K562 (cell line): Measurements from ENCODE around the gene EHBP1. TPM values are rescaled to one million over a fixed set of nuclear protein-coding genes. Genes with fewer than 3 reads are reported as not detected.

Experiments used
- ATAC-seq: fragments of 200-7000 bp; cut with Tn5 transposase; 3 replicates; pipeline ENCODE4 v1.9.1; 2020; ENCODE audit warnings: moderate library complexity
- BruUV-seq: library from RNA; stranded (reverse); fragments of 400-500 nt; replicated peaks from 2 replicates; lab custom pipeline; 2021; lab: Mats Ljungman, UMichigan
- CTCF ChIA-PET: fragments of 300-600 bp; formaldehyde crosslinking; extraction: SDS; loops from one replicate; lab custom pipeline; 2021; ENCODE audit warnings: low intra/inter-chr PET ratio; lab: Yijun Ruan, JAX
- POLR2A ChIA-PET: fragments of 300-600, 350-650 bp; sonication (Branson Sonifier 250); formaldehyde crosslinking; extraction: SDS; loops from one replicate; lab custom pipeline; 2021; ENCODE audit warnings: antibody characterized with exemption, inconsistent platforms; lab: Yijun Ruan, JAX
- DNase-seq, 4 experiments: peaks; one replicate each; pipeline versions ENCODE4 v3.0.0 to v3.0.0-alpha.2; 2011 to 2018; ENCODE audit warnings: low spot score in 3 of 4, mixed read lengths in 3 of 4; ENCODE audit errors: extremely low read depth in 1 of 4
- FAIRE-seq: peaks from 2 replicates; lab custom pipeline; 2011; peaks lifted over from hg19 to GRCh38; lab: Jason Lieb, UNC
- H2AFZ ChIP-seq: 2 replicates; pipeline ENCODE4 v1.6.0; 2011; ENCODE audit warnings: low read depth, low read length, control low read depth, inconsistent platforms
- H3K27ac ChIP-seq: fragments of 200-600 bp; 3 replicates; pipeline ENCODE4 v1.8.0; 2011; ENCODE audit warnings: low read depth, mild to moderate bottlenecking, control low read depth, inconsistent platforms, low read length, moderate library complexity, mixed read lengths; ENCODE audit errors: extremely low read depth
- H3K27me3 ChIP-seq, 2 experiments: fragments of 300-600 bp in 1 of 2; 2 replicates in 1 of 2; 3 replicates in 1 of 2; pipeline versions ENCODE4 v1.6.0 to v1.8.0; 2011; ENCODE audit warnings: inconsistent platforms in 2 of 2, low read length in 2 of 2, mild to moderate bottlenecking in 1 of 2, mixed read lengths in 1 of 2, moderate library complexity in 1 of 2; ENCODE audit not compliant: control insufficient read depth in 2 of 2, insufficient read depth in 2 of 2
- H3K36me3 ChIP-seq: fragments of 300-600 bp; 3 replicates; pipeline ENCODE4 v1.8.0; 2011; ENCODE audit warnings: mild to moderate bottlenecking, low read length, inconsistent platforms; ENCODE audit not compliant: control insufficient read depth, insufficient read depth
- H3K4me1 ChIP-seq, 2 experiments: fragments of 200-600 bp in 1 of 2; replicated peaks in 1 of 2; 2 replicates in 1 of 2; 3 replicates in 1 of 2; pipeline versions ENCODE4 v1.5.1 to v1.8.0; 2011; ENCODE audit warnings: inconsistent platforms in 2 of 2, low read length in 2 of 2, mild to moderate bottlenecking in 1 of 2, mixed read lengths in 1 of 2, moderate library complexity in 1 of 2; ENCODE audit not compliant: control insufficient read depth in 2 of 2, insufficient read depth in 2 of 2
- H3K4me2 ChIP-seq: 2 replicates; pipeline ENCODE4 v1.6.1; 2011; ENCODE audit warnings: low read length, control low read depth, inconsistent platforms, mixed read lengths; ENCODE audit not compliant: insufficient read depth
- H3K4me3 ChIP-seq: fragments of 200-600 bp; sonication (generic), shearing (Covaris generic); 2 replicates; pipeline ENCODE4 v1.5.1; 2016; ENCODE audit warnings: control low read depth, inconsistent platforms
- H3K79me2 ChIP-seq: fragments of 200-600 bp; 3 replicates; pipeline ENCODE4 v1.8.0; 2011; ENCODE audit warnings: low read length, inconsistent platforms; ENCODE audit not compliant: control insufficient read depth, insufficient read depth
- H3K9ac ChIP-seq, 2 experiments: 2 replicates each; pipeline versions ENCODE4 v1.6.0 to v1.6.1; 2011; ENCODE audit warnings: low read depth in 2 of 2, low read length in 2 of 2, control low read depth in 1 of 2, inconsistent platforms in 1 of 2, mild to moderate bottlenecking in 1 of 2, mixed read lengths in 1 of 2; ENCODE audit not compliant: insufficient read depth in 1 of 2
- H3K9me1 ChIP-seq: one replicate; pipeline ENCODE4 v1.6.0; 2011; ENCODE audit warnings: inconsistent platforms, mild to moderate bottlenecking, low read length, moderate library complexity; ENCODE audit not compliant: control insufficient read depth, insufficient read depth
- H3K9me3 ChIP-seq: replicated peaks from 2 replicates; pipeline ENCODE4 v1.5.1; 2011; ENCODE audit warnings: low read depth, low read length, inconsistent platforms; ENCODE audit not compliant: control insufficient read depth, insufficient read depth
- H4K20me1 ChIP-seq: replicated peaks from 2 replicates; pipeline ENCODE4 v1.6.1; 2011; ENCODE audit warnings: low read length, inconsistent platforms, mixed read lengths; ENCODE audit not compliant: control insufficient read depth, insufficient read depth
- POLR2H ChIP-seq: IDR thresholded peaks from 2 replicates; pipeline ENCODE4 v1.6.1; 2016; ENCODE audit warnings: missing genetic modification characterization, low read depth, mild to moderate bottlenecking, control low read depth, missing compliant biosample characterization, moderate library complexity
- WGBS: fragments of 100-300 bp; shearing (Covaris generic); methylation state at CpG from one replicate; pipeline ENCODE4 v1.1.6; 2016; ENCODE audit warnings: low coverage, mixed read lengths; ENCODE audit not compliant: insufficient coverage; ENCODE audit errors: missing lambda C conversion rate; 5-methylcytosine and 5-hydroxymethylcytosine counted together
- in situ Hi-C: fragments of 300-500 bp; cut with MboI; formaldehyde crosslinking; loops from 4 replicates; pipeline ENCODE4 v1.15.0; 2018; ENCODE audit warnings: inconsistent platforms, mixed read lengths
- intact Hi-C: fragments of 100-400 bp; cut with micrococcal nuclease; formaldehyde crosslinking; loops from 2 replicates; pipeline ENCODE4 v1.14.2; 2022
- polyA plus RNA-seq, 8 experiments: library from polyadenylated mRNA; depleted of rRNA in 4 of 8; stranded (reverse) in 5 of 8; unstranded in 3 of 8; fragments of >200 nt; fragmentation: Nextera tagmentation in 2 of 8; fragmentation: Illumina TruSeq in 1 of 8; extraction: Ambion mirVana in 2 of 8; extraction: Trizol in 1 of 8; gene quantifications; 2 replicates each; pipeline versions ENCODE4 v1.2.1 to v1.2.3, GENCODE V29; 2011 to 2014; ENCODE audit warnings: inconsistent platforms in 1 of 8, missing spikeins in 1 of 8
- total RNA-seq, 7 experiments: library from RNA; depleted of rRNA in 6 of 7; stranded (reverse); fragments of >200 nt in 6 of 7; fragmentation: Illumina TruSeq in 2 of 7; extraction: Trizol in 2 of 7; gene quantifications; 2 replicates each; pipeline versions ENCODE4 v1.2.1 to v1.2.3, GENCODE V29; 2011 to 2021; ENCODE audit warnings: low replicate concordance in 1 of 7
- TF ChIP-seq, protein P1 (sequence below), 2 experiments: fragments of 450-650 bp; IDR thresholded peaks; 2 replicates each; pipeline ENCODE4 v1.6.1; 2018; ENCODE audit warnings: mild to moderate bottlenecking in 2 of 2, low read depth in 1 of 2; ENCODE audit not compliant: partially characterized antibody in 2 of 2

The EHBP1 gene
- total and polyA plus RNA-seq, 9 of the 15 experiments (the other 6 are each of a cell fraction or from before 2014, with no cell fraction given), result 8.9 to 26.6 (median 19.3) TPM

DNA sequence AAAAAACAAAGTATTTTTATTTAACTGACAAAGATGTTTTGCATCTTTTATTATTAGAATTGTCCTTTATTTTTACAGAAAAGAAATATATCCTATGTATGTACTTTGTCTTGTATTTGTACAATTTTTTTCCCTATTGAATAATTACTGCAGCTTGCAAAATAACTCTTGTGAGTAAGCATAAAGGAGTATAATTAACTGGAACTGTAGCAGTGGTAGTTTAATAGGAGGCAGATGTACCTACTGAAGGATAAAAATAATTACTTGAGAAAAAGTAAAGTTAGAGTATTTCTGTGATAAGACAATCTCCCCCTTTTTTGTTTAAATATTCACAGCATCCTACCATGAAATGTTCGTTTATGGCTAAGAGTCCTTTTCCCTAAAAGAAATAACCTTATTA lies 34.7 kb downstream of the EHBP1 start:
- Histone ChIP-seq H3K4me3 (no peak overlapping the region), H3K9ac (no peak overlapping the region), H3K4me2 (no peak overlapping the region), H3K27ac (no peak overlapping the region), H2AFZ (no peak overlapping the region), H3K79me2 (peaks cover 26% of the 10 kb centered on the region), H4K20me1 (no peaks in the 10 kb centered on the region), H3K9me1 (no peaks in the 10 kb centered on the region), H3K27me3 (no peaks in the 10 kb centered on the region), H3K9me3 (no peaks in the 10 kb centered on the region), H3K36me3 (no peaks in the 10 kb centered on the region), H3K4me1 (peaks cover 0 to 21% of the 10 kb centered on the region in 2 experiments; a peak in 4 of 5 replicates)
- 50% methylated on average over 1 of the region's 1 CpG for WGBS
- no TSS peak for BruUV-seq
- DNase-seq (no peak), FAIRE-seq (no peak), ATAC-seq (no peak)
- in situ Hi-C loops, result no loop called here
- POLR2A ChIA-PET, result no interaction called here
- TF ChIP-seq, protein P1, sequence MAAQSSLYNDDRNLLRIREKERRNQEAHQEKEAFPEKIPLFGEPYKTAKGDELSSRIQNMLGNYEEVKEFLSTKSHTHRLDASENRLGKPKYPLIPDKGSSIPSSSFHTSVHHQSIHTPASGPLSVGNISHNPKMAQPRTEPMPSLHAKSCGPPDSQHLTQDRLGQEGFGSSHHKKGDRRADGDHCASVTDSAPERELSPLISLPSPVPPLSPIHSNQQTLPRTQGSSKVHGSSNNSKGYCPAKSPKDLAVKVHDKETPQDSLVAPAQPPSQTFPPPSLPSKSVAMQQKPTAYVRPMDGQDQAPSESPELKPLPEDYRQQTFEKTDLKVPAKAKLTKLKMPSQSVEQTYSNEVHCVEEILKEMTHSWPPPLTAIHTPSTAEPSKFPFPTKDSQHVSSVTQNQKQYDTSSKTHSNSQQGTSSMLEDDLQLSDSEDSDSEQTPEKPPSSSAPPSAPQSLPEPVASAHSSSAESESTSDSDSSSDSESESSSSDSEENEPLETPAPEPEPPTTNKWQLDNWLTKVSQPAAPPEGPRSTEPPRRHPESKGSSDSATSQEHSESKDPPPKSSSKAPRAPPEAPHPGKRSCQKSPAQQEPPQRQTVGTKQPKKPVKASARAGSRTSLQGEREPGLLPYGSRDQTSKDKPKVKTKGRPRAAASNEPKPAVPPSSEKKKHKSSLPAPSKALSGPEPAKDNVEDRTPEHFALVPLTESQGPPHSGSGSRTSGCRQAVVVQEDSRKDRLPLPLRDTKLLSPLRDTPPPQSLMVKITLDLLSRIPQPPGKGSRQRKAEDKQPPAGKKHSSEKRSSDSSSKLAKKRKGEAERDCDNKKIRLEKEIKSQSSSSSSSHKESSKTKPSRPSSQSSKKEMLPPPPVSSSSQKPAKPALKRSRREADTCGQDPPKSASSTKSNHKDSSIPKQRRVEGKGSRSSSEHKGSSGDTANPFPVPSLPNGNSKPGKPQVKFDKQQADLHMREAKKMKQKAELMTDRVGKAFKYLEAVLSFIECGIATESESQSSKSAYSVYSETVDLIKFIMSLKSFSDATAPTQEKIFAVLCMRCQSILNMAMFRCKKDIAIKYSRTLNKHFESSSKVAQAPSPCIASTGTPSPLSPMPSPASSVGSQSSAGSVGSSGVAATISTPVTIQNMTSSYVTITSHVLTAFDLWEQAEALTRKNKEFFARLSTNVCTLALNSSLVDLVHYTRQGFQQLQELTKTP (IDR thresholded peaks at IDR 0.05; ENCODE audit: low read depth in 1 of 2, partially characterized antibody in 2 of 2), result no peak
- peak; percentile 38; the same call in 1 of the 2 replicates for TF ChIP-seq POLR2H (tag)
- CTCF ChIA-PET, result no interaction called here
- intact Hi-C loops, result no loop called here
